Bone marrow (tissue), 2 donors: Measurements from ENCODE around the gene TBL1Y.
"Not testable (repeated sequence)": the region's sequence is repeated elsewhere in the genome, so short reads cannot be mapped to it uniquely, and the experiment has no call there.

Experiments used
- DNase-seq, 2 donors: peaks; one replicate each; lab custom pipeline; 2025; lab: John Stamatoyannopoulos, UW

TBL1Y gene

GRCh38 chrY:6910372-6911252 lies at the start of gene TBL1Y:
Gene TBL1Y, plus strand, starts transcription at chrY:6910697. Its CDS starts 114,388 bp downstream, at chrY:7025085.
- DNase-seq: no peak

- DNase-seq: no peak
Observed at GRCh38 chrY:6894496-6894895, 16.0 kb upstream of the TBL1Y start.

GRCh38 chrY:6895236-6895635 lies 15.3 kb upstream of the TBL1Y start:
- no peak for DNase-seq

- DNase-seq: not testable (repeated sequence)
Observed at GRCh38 chrY:6902116-6902515, 8.4 kb upstream of the TBL1Y start.

GRCh38 chrY:6907591-6907990 lies 2.9 kb upstream of the TBL1Y start:
- no peak for DNase-seq

GRCh38 chrY:6908021-6908420 lies 2.5 kb upstream of the TBL1Y start:
- DNase-seq: not testable (repeated sequence)

GRCh38 chrY:6909118-6909521 lies 1.4 kb upstream of the TBL1Y start:
- no peak for DNase-seq

- no peak for DNase-seq
Observed at GRCh38 chrY:6909856-6910255, 641 bp upstream of the TBL1Y start.

- DNase-seq: no peak
Observed at GRCh38 chrY:6911253-6911881, 870 bp downstream of the TBL1Y start, which contains the start of gene AMELY. Gene AMELY, minus strand, starts transcription at chrY:6911752. Its CDS starts 39,144 bp downstream, at chrY:6872608.

- DNase-seq: no peak
Observed at GRCh38 chrY:6913362-6913761, 2.9 kb downstream of the TBL1Y start.

GRCh38 chrY:6921061-6921460 lies 10.6 kb downstream of the TBL1Y start:
- DNase-seq: no peak

- DNase-seq: no peak
Observed at GRCh38 chrY:6928265-6928664, 17.8 kb downstream of the TBL1Y start.

GRCh38 chrY:6929237-6929636 lies 18.7 kb downstream of the TBL1Y start:
- DNase-seq: no peak

GRCh38 chrY:6931779-6932396 lies 21.4 kb downstream of the TBL1Y start:
- DNase-seq: no peak

GRCh38 chrY:6935497-6935896 lies 25.0 kb downstream of the TBL1Y start:
- DNase-seq: no peak

- DNase-seq: no peak
Observed at GRCh38 chrY:6947695-6948094, 37.2 kb downstream of the TBL1Y start.

GRCh38 chrY:6948378-6948777 lies 37.9 kb downstream of the TBL1Y start:
- DNase-seq: no peak

GRCh38 chrY:6949947-6950346 lies 39.5 kb downstream of the TBL1Y start:
- DNase-seq: no peak

- peak in 1 of 2 donors; percentile 9 for DNase-seq
Observed at GRCh38 chrY:6964732-6965131, 54.2 kb downstream of the TBL1Y start.

- no peak for DNase-seq
Observed at GRCh38 chrY:6966521-6966920, 56.0 kb downstream of the TBL1Y start.

- DNase-seq: no peak
Observed at GRCh38 chrY:6967736-6968135, 57.2 kb downstream of the TBL1Y start.

GRCh38 chrY:6968191-6968590 lies 57.7 kb downstream of the TBL1Y start:
- no peak for DNase-seq
